Fibroblast of mammary gland (primary cell): Measurements from ENCODE around the gene GAPT.

Experiments used
- DNase-seq: peaks from one replicate; pipeline ENCODE4 v3.0.0-alpha.2; 2010; ENCODE audit warnings: low read depth
- H3K4me3 ChIP-seq: 2 replicates; pipeline ENCODE4 v1.5.1; 2011; ENCODE audit warnings: low read depth, mild to moderate bottlenecking, low read length, moderate library complexity; ENCODE audit not compliant: control insufficient read depth
- CTCF ChIP-seq: conservative IDR thresholded peaks from 2 replicates; pipeline ENCODE4 v1.5.1; 2011; ENCODE audit warnings: low read depth, low read length, inconsistent platforms; ENCODE audit not compliant: control insufficient read depth, insufficient read depth

GAPT gene

GRCh38 chr5:58505502-58505901 lies 14.3 kb downstream of the GAPT start:
- H3K4me3 ChIP-seq: no peak overlapping the region
- DNase-seq: no peak
- no peak for TF ChIP-seq CTCF

GRCh38 chr5:58505971-58506640 lies 14.9 kb downstream of the GAPT start:
- H3K4me3 ChIP-seq: no peak overlapping the region
- no peak for DNase-seq
- TF ChIP-seq CTCF: no peak

- DNase-seq: no peak
- TF ChIP-seq CTCF: no peak
- H3K4me3 ChIP-seq: no peak overlapping the region
Observed at GRCh38 chr5:58507715-58508114, 16.5 kb downstream of the GAPT start.

GRCh38 chr5:58517198-58517597 lies 26.0 kb downstream of the GAPT start:
- no peak for TF ChIP-seq CTCF
- DNase-seq: no peak
- H3K4me3 ChIP-seq: no peak overlapping the region

GRCh38 chr5:58523956-58524355 lies 32.7 kb downstream of the GAPT start:
- no peak for TF ChIP-seq CTCF
- no peak overlapping the region for H3K4me3 ChIP-seq
- DNase-seq: no peak

- no peak for DNase-seq
- TF ChIP-seq CTCF: no peak
- no peak overlapping the region for H3K4me3 ChIP-seq
Observed at GRCh38 chr5:58524571-58524970, 33.3 kb downstream of the GAPT start.
